Tibial artery (tissue), 4 donors: Measurements from ENCODE around the gene TRIM75.

ENCODE experiments used
- DNase-seq, 2 donors: peaks; one replicate each; pipeline ENCODE4 v3.0.0-alpha.2; 2019
- H3K27ac ChIP-seq, 2 donors: fragments of 200-600 bp; sonication (generic) in 1 of 2; 1 replicate in 1 of 2; 2 replicates in 1 of 2; pipeline ENCODE4 v1.5.1; 2018 to 2019; ENCODE audit warnings: mild to moderate bottlenecking in 1 of 2
- H3K27me3 ChIP-seq, 2 donors: fragments of 200-600 bp; sonication (generic) in 1 of 2; one replicate each; pipeline versions ENCODE4 v1.5.1 to v1.6.0; 2016 to 2019
- H3K36me3 ChIP-seq, 3 donors: fragments of 200-600 bp; sonication (generic) in 2 of 3; one replicate each; pipeline ENCODE4 v1.5.1; 2016 to 2019; ENCODE audit warnings: mild to moderate bottlenecking in 2 of 3
- H3K4me1 ChIP-seq, 4 donors: fragments of 200-600 bp; sonication (generic) in 2 of 4; 1 replicate in 3 of 4; 2 replicates in 1 of 4; pipeline ENCODE4 v1.5.1; 2016 to 2019
- H3K4me3 ChIP-seq, 2 donors: fragments of 200-600 bp; sonication (generic) in 1 of 2; 1 replicate in 1 of 2; 2 replicates in 1 of 2; pipeline ENCODE4 v1.5.1; 2018 to 2019; ENCODE audit warnings: mild to moderate bottlenecking in 2 of 2
- H3K9me3 ChIP-seq, 3 donors: fragments of 200-600 bp; sonication (generic) in 1 of 3; one replicate each; pipeline ENCODE4 v1.5.1; 2016 to 2019
- intact Hi-C: fragments of 100-400 bp; cut with DNase I; formaldehyde crosslinking; loops from one replicate; pipeline ENCODE4 v1.15.0; 2023; ENCODE audit warnings: low total_unique reads
- TF ChIP-seq, protein P1 (sequence below), 2 experiments: fragments of 200-600 bp in 1 of 2; fragments of 450-650 bp in 1 of 2; IDR thresholded peaks; one replicate each; pipeline ENCODE4 v1.5.1; 2017 to 2019; ENCODE audit warnings: antibody characterized with exemption in 2 of 2, mild to moderate bottlenecking in 1 of 2, moderate library complexity in 1 of 2

TRIM75 gene

DNA sequence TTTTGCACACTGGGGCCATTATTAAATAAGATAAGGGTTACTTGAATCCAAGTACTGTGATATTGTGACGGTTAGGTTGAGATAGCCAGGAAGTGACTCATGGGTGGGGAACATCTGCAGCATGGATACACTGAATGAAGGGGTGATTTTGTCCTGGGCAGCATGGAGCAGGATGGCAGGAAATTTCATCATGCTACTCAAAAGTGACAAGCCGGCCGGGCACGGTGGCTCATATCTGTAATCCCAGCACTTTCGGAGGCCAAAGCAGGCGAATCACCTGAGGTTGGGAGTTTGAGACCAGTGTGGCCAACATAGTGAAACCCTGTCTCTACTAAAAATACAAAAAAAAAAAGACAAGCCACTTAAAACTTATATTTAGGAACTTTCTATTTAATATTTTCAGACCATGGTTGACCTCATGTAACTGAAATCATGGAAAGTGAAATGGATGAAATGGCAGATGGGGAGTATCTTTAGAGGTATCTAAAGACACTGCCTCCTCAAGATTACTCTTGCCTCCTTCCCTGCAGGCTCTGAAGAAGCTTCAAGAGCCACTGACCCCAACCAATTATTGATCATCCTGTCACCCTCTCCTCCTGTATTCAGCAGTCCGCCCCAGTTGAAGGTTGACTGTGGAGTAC, 25.8 kb upstream of the TRIM75 start:
- H3K4me1 ChIP-seq: no peaks in the 10 kb centered on the region
- H3K27me3 ChIP-seq: no peaks in the 10 kb centered on the region
- TF ChIP-seq, protein P1, sequence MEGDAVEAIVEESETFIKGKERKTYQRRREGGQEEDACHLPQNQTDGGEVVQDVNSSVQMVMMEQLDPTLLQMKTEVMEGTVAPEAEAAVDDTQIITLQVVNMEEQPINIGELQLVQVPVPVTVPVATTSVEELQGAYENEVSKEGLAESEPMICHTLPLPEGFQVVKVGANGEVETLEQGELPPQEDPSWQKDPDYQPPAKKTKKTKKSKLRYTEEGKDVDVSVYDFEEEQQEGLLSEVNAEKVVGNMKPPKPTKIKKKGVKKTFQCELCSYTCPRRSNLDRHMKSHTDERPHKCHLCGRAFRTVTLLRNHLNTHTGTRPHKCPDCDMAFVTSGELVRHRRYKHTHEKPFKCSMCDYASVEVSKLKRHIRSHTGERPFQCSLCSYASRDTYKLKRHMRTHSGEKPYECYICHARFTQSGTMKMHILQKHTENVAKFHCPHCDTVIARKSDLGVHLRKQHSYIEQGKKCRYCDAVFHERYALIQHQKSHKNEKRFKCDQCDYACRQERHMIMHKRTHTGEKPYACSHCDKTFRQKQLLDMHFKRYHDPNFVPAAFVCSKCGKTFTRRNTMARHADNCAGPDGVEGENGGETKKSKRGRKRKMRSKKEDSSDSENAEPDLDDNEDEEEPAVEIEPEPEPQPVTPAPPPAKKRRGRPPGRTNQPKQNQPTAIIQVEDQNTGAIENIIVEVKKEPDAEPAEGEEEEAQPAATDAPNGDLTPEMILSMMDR (IDR thresholded peaks at IDR 0.05): no peak
- no peak overlapping the region for H3K27ac ChIP-seq
- H3K36me3 ChIP-seq: no peaks in the 10 kb centered on the region
- H3K4me3 ChIP-seq: no peak overlapping the region
- intact Hi-C loops: no loop called here
- no peak for DNase-seq
- no peaks in the 10 kb centered on the region for H3K9me3 ChIP-seq

DNA sequence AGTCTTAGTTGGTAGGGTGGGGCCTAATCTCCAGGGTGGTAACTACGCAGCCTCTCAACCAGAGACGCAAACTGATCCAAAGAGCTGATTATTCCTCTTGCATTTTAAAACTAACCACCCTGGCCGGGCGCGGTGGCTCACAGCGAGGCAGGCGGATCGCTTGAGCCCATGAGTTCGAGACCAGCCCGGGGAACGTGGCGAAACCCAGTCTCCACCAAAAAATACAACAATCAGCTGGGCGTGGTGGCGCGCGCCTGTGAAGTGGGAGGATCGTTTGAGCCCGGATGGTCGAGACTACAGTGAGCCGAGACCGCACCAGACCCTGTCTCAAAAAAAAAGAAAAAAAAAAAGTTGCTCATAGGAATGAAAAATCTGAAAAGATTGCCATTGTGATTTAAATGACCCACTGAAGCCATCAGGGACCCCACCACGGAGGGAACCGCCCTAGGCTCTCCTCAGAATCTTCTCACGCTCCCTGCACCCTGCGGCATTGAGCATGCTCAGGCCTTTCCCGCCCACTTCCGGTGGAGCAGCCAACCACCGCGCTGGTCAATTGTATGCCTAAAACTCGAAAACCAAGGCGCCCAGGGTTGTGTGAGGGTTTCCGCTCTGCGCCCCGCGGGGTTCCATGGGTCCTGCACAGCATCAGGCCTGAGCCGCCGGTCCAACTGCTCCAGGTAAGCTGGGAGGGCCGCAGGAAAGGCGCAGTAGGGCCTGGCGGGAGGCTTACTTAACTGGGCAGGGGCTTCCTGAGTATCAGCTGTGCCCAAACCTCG, 22.0 kb upstream of the TRIM75 start, which contains the start of gene TRIM60:
Gene TRIM60 (plus strand): TSS at position 564 of the 776 bp plus-strand sequence. CDS start 8,074 bp downstream, outside the sequence.
- no peak for DNase-seq
- H3K4me1 ChIP-seq: no peaks in the 10 kb centered on the region
- intact Hi-C loops: no loop called here
- TF ChIP-seq, protein P1 (IDR thresholded peaks at IDR 0.05): no peak
- no peak within 1 kb of the TSS for H3K27ac ChIP-seq
- H3K36me3 ChIP-seq: no peaks in the 10 kb centered on the region
- H3K4me3 ChIP-seq: no peak within 1 kb of the TSS
- no peaks in the 10 kb centered on the region for H3K9me3 ChIP-seq
- no peaks in the 10 kb centered on the region for H3K27me3 ChIP-seq

DNA sequence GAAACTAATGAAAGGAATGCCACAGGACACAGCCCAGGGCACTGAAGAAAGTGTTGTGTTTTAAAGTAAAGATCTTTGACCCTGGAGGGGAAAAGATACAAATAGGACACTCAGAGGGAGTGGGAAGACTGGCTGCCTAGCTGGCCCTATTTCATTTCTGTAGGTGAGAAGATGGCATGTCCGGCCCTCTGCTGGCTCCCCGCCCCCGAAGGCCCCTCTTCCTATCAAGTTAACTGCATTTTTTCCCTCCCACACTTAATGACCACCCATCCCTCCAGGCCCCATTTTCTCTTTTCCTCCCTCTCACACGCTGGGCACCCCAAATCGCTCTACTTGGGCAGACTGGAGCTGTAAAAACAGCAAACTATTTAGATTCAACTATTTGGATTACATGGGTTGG, 5.5 kb upstream of the TRIM75 start:
- Histone ChIP-seq H3K27me3 (no peaks in the 10 kb centered on the region), H3K36me3 (no peaks in the 10 kb centered on the region), H3K4me1 (no peaks in the 10 kb centered on the region), H3K9me3 (no peaks in the 10 kb centered on the region), H3K4me3 (no peak overlapping the region), H3K27ac (no peak overlapping the region)
- no peak for DNase-seq
- TF ChIP-seq, protein P1 (IDR thresholded peaks at IDR 0.05): no peak
- intact Hi-C loops: no loop called here

DNA sequence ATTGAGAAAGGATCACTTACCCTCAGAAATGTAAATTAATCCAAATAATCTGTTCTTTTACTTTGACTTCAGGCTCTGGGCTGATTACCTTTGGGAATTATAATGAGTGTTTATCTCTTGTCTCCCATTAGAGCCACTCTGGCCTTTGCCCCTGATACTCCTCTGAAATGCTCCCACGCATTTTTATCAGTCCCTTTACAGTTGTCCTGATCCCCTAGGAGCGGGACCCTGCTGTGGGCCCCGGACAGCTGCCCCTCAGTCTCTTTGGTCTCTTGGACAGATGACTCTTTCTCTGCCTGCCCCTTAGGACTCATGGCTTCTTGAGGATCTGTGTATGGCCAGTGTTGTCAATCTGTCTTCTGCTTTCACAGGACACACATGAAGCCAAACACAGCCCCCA, 1.0 kb upstream of the TRIM75 start:
- no peaks in the 10 kb centered on the region for H3K9me3 ChIP-seq
- no peak overlapping the region for H3K27ac ChIP-seq
- no peaks in the 10 kb centered on the region for H3K4me1 ChIP-seq
- TF ChIP-seq, protein P1 (IDR thresholded peaks at IDR 0.05): no peak
- no peaks in the 10 kb centered on the region for H3K27me3 ChIP-seq
- no peak overlapping the region for H3K4me3 ChIP-seq
- no peaks in the 10 kb centered on the region for H3K36me3 ChIP-seq
- no peak for DNase-seq
- intact Hi-C loops: no loop called here

DNA sequence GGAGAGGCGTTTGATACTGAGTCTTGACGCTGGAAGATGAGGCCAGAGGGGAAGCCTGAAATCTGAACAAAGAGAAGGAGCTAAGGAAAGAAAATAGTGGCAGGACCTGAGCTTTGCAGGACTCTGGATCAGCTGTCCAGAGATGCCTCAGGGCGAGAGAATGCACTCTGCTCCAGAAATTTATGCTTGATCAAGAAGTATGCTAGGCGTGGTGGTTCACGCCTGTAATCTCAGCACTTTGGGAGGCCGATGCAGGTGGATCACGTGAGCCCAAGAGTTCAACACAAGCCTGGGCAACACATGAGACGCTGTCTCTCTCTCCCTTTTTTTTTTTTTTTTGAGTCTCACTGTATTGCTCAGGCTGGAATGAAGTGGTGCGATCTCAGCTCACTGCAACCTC, 1.9 kb downstream of the TRIM75 start:
- intact Hi-C loops: no loop called here
- TF ChIP-seq, protein P1 (IDR thresholded peaks at IDR 0.05): no peak
- Histone ChIP-seq H3K27me3 (no peaks in the 10 kb centered on the region), H3K9me3 (no peaks in the 10 kb centered on the region), H3K4me3 (no peak overlapping the region), H3K27ac (no peak overlapping the region), H3K36me3 (no peaks in the 10 kb centered on the region), H3K4me1 (no peaks in the 10 kb centered on the region)
- DNase-seq: no peak
